ENCODE data around the gene CD59.

- TF ChIP-seq POLR2A (IDR thresholded peaks at IDR 0.05): no peak
- no peak for TF ChIP-seq CTCF (IDR thresholded peaks at IDR 0.05)
- TF ChIP-seq EP300 (IDR thresholded peaks at IDR 0.05): no peak
Observed at GRCh38 chr11:33713856-33714398, 22.3 kb downstream of the CD59 start.

Measured in tibial nerve (tissue), 4 donors.